Endothelial cell of umbilical vein (primary cell): ENCODE measurements around the gene PARVA. TPM values are rescaled to one million over a fixed set of nuclear protein-coding genes. Genes with fewer than 3 reads are reported as not detected.

Experiments used
- BruUV-seq: library from RNA; stranded (reverse); fragments of 400-500 nt; replicated peaks from 2 replicates; lab custom pipeline; 2021; lab: Mats Ljungman, UMichigan
- CTCF ChIA-PET: fragments of 300-600, 350-600 bp; sonication (Branson Sonifier 250); formaldehyde crosslinking; loops from one replicate; lab custom pipeline; 2021; ENCODE audit warnings: antibody characterized with exemption, inconsistent platforms; lab: Charles Lee
- POLR2A ChIA-PET: fragments of 300-600, 350-600 bp; sonication (Branson Sonifier 250); formaldehyde crosslinking; loops from one replicate; lab custom pipeline; 2021; ENCODE audit warnings: antibody characterized with exemption, inconsistent platforms; lab: Charles Lee
- DNase-seq: peaks from one replicate; pipeline ENCODE4 v3.0.0-alpha.2; 2011; ENCODE audit warnings: low read depth, low spot score
- FAIRE-seq: peaks from 2 replicates; lab custom pipeline; 2011; peaks lifted over from hg19 to GRCh38; lab: Jason Lieb, UNC
- H2AFZ ChIP-seq: 2 replicates; pipeline ENCODE4 v1.6.0; 2012; ENCODE audit warnings: low read depth, low read length, control low read depth, inconsistent platforms
- H3K27ac ChIP-seq: 2 replicates; pipeline ENCODE4 v1.5.1; 2011; ENCODE audit warnings: low read depth, mild to moderate bottlenecking, control low read depth, low read length, moderate library complexity; ENCODE audit not compliant: insufficient read depth
- H3K27me3 ChIP-seq, 2 experiments: 2 replicates each; pipeline versions ENCODE4 v1.6.0 to v1.6.1; 2011; ENCODE audit warnings: low read length in 2 of 2, mixed read lengths in 1 of 2; ENCODE audit not compliant: control insufficient read depth in 2 of 2, insufficient read depth in 2 of 2
- H3K36me3 ChIP-seq, 2 experiments: 2 replicates in 1 of 2; 3 replicates in 1 of 2; pipeline ENCODE4 v1.5.1; 2011; ENCODE audit warnings: low read length in 2 of 2, mild to moderate bottlenecking in 1 of 2, moderate library complexity in 1 of 2; ENCODE audit not compliant: control insufficient read depth in 2 of 2, insufficient read depth in 2 of 2; ENCODE audit errors: extremely low read depth in 1 of 2
- H3K4me1 ChIP-seq: 3 replicates; pipeline ENCODE4 v1.5.1; 2011; ENCODE audit warnings: mild to moderate bottlenecking, low read length; ENCODE audit not compliant: control insufficient read depth, insufficient read depth; ENCODE audit errors: extremely low read depth
- H3K4me2 ChIP-seq: 2 replicates; pipeline ENCODE4 v1.6.1; 2011; ENCODE audit warnings: low read length, control low read depth, mixed read lengths; ENCODE audit not compliant: insufficient read depth
- H3K4me3 ChIP-seq, 3 experiments: fragments of 200-600 bp in 1 of 3; sonication (generic), shearing (Covaris generic) in 1 of 3; replicated peaks in 1 of 3; 2 replicates each; pipeline ENCODE4 v1.5.1; 2011 to 2016; ENCODE audit warnings: control low read depth in 3 of 3, low read length in 3 of 3, mild to moderate bottlenecking in 2 of 3, inconsistent platforms in 1 of 3, low read depth in 1 of 3, moderate library complexity in 1 of 3; ENCODE audit not compliant: insufficient read depth in 1 of 3
- H3K79me2 ChIP-seq: 2 replicates; pipeline ENCODE4 v1.6.0; 2012; ENCODE audit warnings: low read length, inconsistent platforms; ENCODE audit not compliant: control insufficient read depth, insufficient read depth
- H3K9ac ChIP-seq: replicated peaks from 2 replicates; pipeline ENCODE3; 2011; ENCODE audit warnings: low read length, control low read depth; ENCODE audit not compliant: insufficient read depth; ENCODE audit errors: extremely low read depth
- H3K9me1 ChIP-seq: replicated peaks from 3 replicates; pipeline ENCODE4 v1.6.0; 2011; ENCODE audit warnings: mild to moderate bottlenecking, low read length; ENCODE audit not compliant: control insufficient read depth, insufficient read depth; ENCODE audit errors: extremely low read depth
- H3K9me3 ChIP-seq: replicated peaks from 2 replicates; pipeline ENCODE4 v1.5.1; 2012; ENCODE audit warnings: low read length, inconsistent platforms; ENCODE audit not compliant: control insufficient read depth, insufficient read depth
- H4K20me1 ChIP-seq: replicated peaks from 2 replicates; pipeline ENCODE3; 2011; ENCODE audit warnings: mild to moderate bottlenecking, low read length; ENCODE audit not compliant: control insufficient read depth, insufficient read depth; ENCODE audit errors: extremely low read depth
- CTCF ChIP-seq, 2 donors: IDR thresholded peaks; 1 replicate in 1 of 2; 2 replicates in 1 of 2; pipeline ENCODE4 v1.5.1; 2011; ENCODE audit warnings: low read length in 2 of 2, mild to moderate bottlenecking in 2 of 2, moderate library complexity in 2 of 2, control low read depth in 1 of 2, inconsistent platforms in 1 of 2, low read depth in 1 of 2; ENCODE audit not compliant: insufficient read depth in 1 of 2; ENCODE audit errors: extremely low read depth in 1 of 2
- EZH2 ChIP-seq: IDR thresholded peaks from 2 replicates; pipeline ENCODE4 v1.6.1; 2012; ENCODE audit warnings: borderline replicate concordance, low read depth, mild to moderate bottlenecking, moderate library complexity, low read length, inconsistent platforms; ENCODE audit not compliant: severe bottlenecking
- FOS ChIP-seq: IDR thresholded peaks from 2 replicates; pipeline ENCODE4 v1.6.1; 2011; ENCODE audit warnings: mild to moderate bottlenecking, low read length, moderate library complexity, borderline replicate concordance; ENCODE audit not compliant: insufficient read depth
- GATA2 ChIP-seq: IDR thresholded peaks from 2 replicates; pipeline ENCODE4 v1.7.0; 2011; ENCODE audit warnings: low read depth, mild to moderate bottlenecking, moderate library complexity, mixed read lengths, low read length; ENCODE audit not compliant: insufficient read length, insufficient read depth
- JUN ChIP-seq: IDR thresholded peaks from 2 replicates; pipeline ENCODE4 v1.6.1; 2011; ENCODE audit warnings: borderline replicate concordance, low read depth; ENCODE audit not compliant: insufficient read length, insufficient read depth
- MAX ChIP-seq: IDR thresholded peaks from 2 replicates; pipeline ENCODE4 v1.6.1; 2011; ENCODE audit not compliant: insufficient read depth, insufficient read length
- MYC ChIP-seq: IDR thresholded peaks from one replicate; pipeline ENCODE4 v1.6.1; 2011; ENCODE audit warnings: mild to moderate bottlenecking, low read depth, low read length
- POLR2A ChIP-seq: IDR thresholded peaks from 2 replicates; pipeline ENCODE4 v1.6.1; 2012; ENCODE audit warnings: low read depth, mild to moderate bottlenecking, control low read depth, low read length
- POLR2AphosphoS5 ChIP-seq: IDR thresholded peaks from 2 replicates; pipeline ENCODE4 v1.6.1; 2012; ENCODE audit warnings: low read depth, mild to moderate bottlenecking, control low read depth, low read length, moderate library complexity; ENCODE audit not compliant: insufficient read depth
- dilution Hi-C: fragments of 300-500 bp; cut with MboI; formaldehyde crosslinking; loops from one replicate; pipeline ENCODE4 v1.15.0; 2019; ENCODE audit warnings: low sequenced_read_pairs; ENCODE audit not compliant: extremely low pct_ligation_motif_present
- intact Hi-C: fragments of 100-400 bp; cut with micrococcal nuclease; formaldehyde crosslinking; loops from one replicate; pipeline ENCODE4 v1.10.0; 2022
- polyA plus RNA-seq, 4 experiments: library from polyadenylated mRNA; depleted of rRNA in 3 of 4; stranded (reverse) in 3 of 4; unstranded in 1 of 4; fragments of >200 nt; gene quantifications; 2 replicates each; pipeline versions ENCODE4 v1.2.1 to v1.2.3, GENCODE V29; 2011 to 2012; ENCODE audit warnings: missing spikeins in 1 of 4
- total RNA-seq: library from RNA; stranded (reverse); gene quantifications from 2 replicates; pipeline ENCODE4 v1.2.3, GENCODE V29; 2021

The PARVA gene
- total and polyA plus RNA-seq, 2 donors (not counting 3 experiments of a cell fraction or from before 2014, with no cell fraction given): 40.6 to 104 TPM

- no peaks in the 10 kb centered on the region for H3K4me1 ChIP-seq
- DNase-seq (no peak), FAIRE-seq (no peak)
- H3K27me3 ChIP-seq: peaks cover 0 to 3% of the 10 kb centered on the region in 2 experiments
- H3K9me1 ChIP-seq: no peaks in the 10 kb centered on the region
- ChIA-PET CTCF (no interaction called here), POLR2A (no interaction called here)
- no peak overlapping the region for H3K9ac ChIP-seq
- intact Hi-C loops (no loop called here), dilution Hi-C loops (no loop called here)
- no peaks in the 10 kb centered on the region for H4K20me1 ChIP-seq
- no peaks in the 10 kb centered on the region for H3K79me2 ChIP-seq
- no peak overlapping the region for H3K27ac ChIP-seq
- no peak for TF ChIP-seq MAX
- TF ChIP-seq MYC: no peak
- TF ChIP-seq FOS: no peak
- no peak for TF ChIP-seq JUN
- no TSS peak for BruUV-seq
- H3K4me2 ChIP-seq: no peak overlapping the region
- no peak overlapping the region for H2AFZ ChIP-seq
- H3K4me3 ChIP-seq: no peak overlapping the region
- no peaks in the 10 kb centered on the region for H3K9me3 ChIP-seq
- no peaks in the 10 kb centered on the region for H3K36me3 ChIP-seq
Observed at GRCh38 chr11:12546660-12547059, 169.3 kb downstream of the PARVA start.

- no peaks in the 10 kb centered on the region for H3K9me1 ChIP-seq
- ChIA-PET CTCF (interaction anchor here (1.0 kb wide), 1 partner anchor 51 kb away, joined by 4 read pairs; no protein-coding TSS in a partner anchor), POLR2A (no interaction called here)
- no peaks in the 10 kb centered on the region for H3K79me2 ChIP-seq
- no peaks in the 10 kb centered on the region for H3K4me1 ChIP-seq
- dilution Hi-C loops (no loop called here), intact Hi-C loops (no loop called here)
- no peak for DNase-seq
- H3K27me3 ChIP-seq: peaks cover under 1 to 6% of the 10 kb centered on the region in 2 experiments
- no peak overlapping the region for H2AFZ ChIP-seq
- no peak for FAIRE-seq
- H3K4me3 ChIP-seq: no peak overlapping the region
- H3K4me2 ChIP-seq: no peak overlapping the region
- no peaks in the 10 kb centered on the region for H3K36me3 ChIP-seq
- no peak overlapping the region for H3K9ac ChIP-seq
- no peak overlapping the region for H3K27ac ChIP-seq
- TF ChIP-seq POLR2AphosphoS5: no peak
- no peak for TF ChIP-seq FOS
- no peak for TF ChIP-seq CTCF (IDR thresholded peaks at IDR 0.05; ENCODE audit: extremely low read depth in 1 of 2, insufficient read depth in 1 of 2, low read depth in 1 of 2, low read length in 2 of 2)
- TF ChIP-seq GATA2: no peak
- TF ChIP-seq MAX: no peak
- no peak for TF ChIP-seq MYC
- TF ChIP-seq EZH2: no peak
- no peak for TF ChIP-seq POLR2A
- TF ChIP-seq JUN: no peak
- no TSS peak for BruUV-seq
- H4K20me1 ChIP-seq: no peaks in the 10 kb centered on the region
- no peaks in the 10 kb centered on the region for H3K9me3 ChIP-seq
Observed at GRCh38 chr11:12547953-12548650, 170.7 kb downstream of the PARVA start.
